Neural progenitor cell (in vitro differentiated cells): ENCODE data around the gene CCT3. TPM values are rescaled to one million over a fixed set of nuclear protein-coding genes. Genes with fewer than 3 reads are reported as not detected.
"Not testable (repeated sequence)": the region's sequence is repeated elsewhere in the genome, so short reads cannot be mapped to it uniquely, and the experiment has no call there.

Source experiments
- DNase-seq: peaks from one replicate; pipeline ENCODE4 v3.0.0-alpha.2; 2016; ENCODE audit warnings: low spot score
- H2AFZ ChIP-seq: fragments of 200-600 bp; sonication (generic); replicated peaks from 2 replicates; pipeline ENCODE4 v1.6.1; 2016; ENCODE audit warnings: antibody characterized with exemption
- H3F3A ChIP-seq: fragments of 200-600 bp; sonication (generic); 2 replicates; pipeline ENCODE4 v1.6.1; 2016; ENCODE audit warnings: antibody characterized with exemption, low read depth
- H3K27ac ChIP-seq: fragments of 200-600 bp; sonication (generic); 2 replicates; pipeline ENCODE4 v1.5.1; 2016; ENCODE audit warnings: mild to moderate bottlenecking
- H3K27me3 ChIP-seq: fragments of 200-600 bp; sonication (generic); 2 replicates; pipeline ENCODE4 v1.6.1; 2016; ENCODE audit warnings: mild to moderate bottlenecking, moderate library complexity
- H3K36me3 ChIP-seq: fragments of 200-600 bp; sonication (generic); 2 replicates; pipeline ENCODE4 v1.5.1; 2016
- H3K4me1 ChIP-seq: fragments of 200-600 bp; sonication (generic); 2 replicates; pipeline ENCODE4 v1.6.1; 2016; ENCODE audit warnings: mixed run types
- H3K4me2 ChIP-seq: fragments of 200-600 bp; sonication (generic); 2 replicates; pipeline ENCODE4 v1.6.1; 2016
- H3K4me3 ChIP-seq: fragments of 200-600 bp; sonication (generic); 2 replicates; pipeline ENCODE4 v1.5.1; 2016
- H3K79me2 ChIP-seq: fragments of 200-600 bp; sonication (generic); 2 replicates; pipeline ENCODE4 v1.6.1; 2016; ENCODE audit warnings: low read depth
- H3K9ac ChIP-seq: fragments of 200-600 bp; sonication (generic); 2 replicates; pipeline ENCODE4 v1.6.1; 2016
- H3K9me3 ChIP-seq: fragments of 200-600 bp; sonication (generic); 2 replicates; pipeline ENCODE4 v1.5.1; 2016; ENCODE audit warnings: low read depth
- H4K20me1 ChIP-seq: fragments of 200-600 bp; sonication (generic); 2 replicates; pipeline ENCODE4 v1.6.1; 2016; ENCODE audit warnings: low read depth
- H3K27ac Mint-ChIP-seq: 3 replicates; pipeline ENCODE4 v1.8.0; 2021; ENCODE audit warnings: mixed read lengths
- H3K27me3 Mint-ChIP-seq: 2 replicates; pipeline ENCODE4 v1.8.0; 2022; ENCODE audit warnings: low read depth, mild to moderate bottlenecking, inconsistent platforms, moderate library complexity, mixed read lengths; ENCODE audit not compliant: insufficient read depth
- H3K36me3 Mint-ChIP-seq: 3 replicates; pipeline ENCODE4 v1.8.0; 2021; ENCODE audit warnings: mixed read lengths
- H3K4me1 Mint-ChIP-seq: 3 replicates; pipeline ENCODE4 v1.8.0; 2021; ENCODE audit warnings: mixed read lengths
- H3K4me3 Mint-ChIP-seq: 3 replicates; pipeline ENCODE4 v1.8.0; 2021; ENCODE audit warnings: mild to moderate bottlenecking, moderate library complexity, mixed read lengths
- H3K9me3 Mint-ChIP-seq: 3 replicates; pipeline ENCODE4 v1.8.0; 2020; ENCODE audit warnings: mixed read lengths
- EZH2 ChIP-seq: fragments of 200-600 bp; sonication (generic); IDR thresholded peaks from 2 replicates; pipeline ENCODE4 v1.6.1; 2017; ENCODE audit warnings: antibody characterized with exemption, mild to moderate bottlenecking, moderate library complexity
- EZH2phosphoT487 ChIP-seq: fragments of 200-600 bp; sonication (generic); IDR thresholded peaks from 2 replicates; pipeline ENCODE4 v1.6.1; 2017; ENCODE audit warnings: antibody characterized with exemption
- total RNA-seq: library from RNA; depleted of rRNA; stranded (reverse); fragments of >200 nt; gene quantifications from 2 replicates; pipeline ENCODE4 v1.2.3, GENCODE V29; 2015; ENCODE audit warnings: low replicate concordance
- TF ChIP-seq, protein P1 (sequence below): fragments of 200-600 bp; sonication (generic); IDR thresholded peaks from 2 replicates; pipeline ENCODE4 v1.5.1; 2017; ENCODE audit warnings: antibody characterized with exemption, mild to moderate bottlenecking

CCT3 gene
- total RNA-seq, 1 donor from 2014 or later: 434 TPM

DNA sequence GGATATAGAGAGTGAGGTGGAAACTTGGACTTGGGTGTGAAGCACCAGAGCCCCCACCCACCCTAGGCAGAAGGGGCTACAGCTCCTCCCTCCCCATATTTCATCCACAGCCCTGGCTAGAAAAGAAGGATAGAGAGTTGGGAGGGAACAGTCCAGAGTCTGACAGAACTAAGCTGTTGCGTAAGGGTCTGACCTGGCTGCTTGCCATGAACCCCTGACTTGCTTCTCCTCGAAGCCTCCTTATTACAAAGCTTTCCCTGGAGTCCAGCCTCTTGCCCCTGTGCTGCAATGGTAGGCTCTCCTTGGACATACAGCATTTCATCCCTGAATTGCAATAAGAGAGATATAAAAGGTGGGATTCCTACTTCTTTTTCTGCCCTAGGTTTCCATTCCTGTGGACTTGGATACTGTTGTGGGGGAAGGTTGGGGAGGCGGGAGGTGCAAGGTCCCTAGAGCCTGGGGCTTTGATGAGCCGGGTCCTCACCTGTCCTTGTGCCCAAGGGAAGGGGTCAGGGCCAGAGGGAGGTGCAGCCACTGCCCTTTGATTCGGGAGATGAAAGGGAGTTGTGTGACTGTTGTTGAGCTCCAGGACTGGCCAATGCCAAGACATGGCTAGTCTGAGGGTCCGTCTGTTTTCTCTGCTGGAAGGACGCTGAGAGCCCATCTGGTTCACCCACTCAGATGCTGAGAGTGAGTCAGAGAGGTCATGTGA lies 33.6 kb upstream of the CCT3 start:
- H3K9me3 Mint-ChIP-seq: no peaks in the 10 kb centered on the region
- TF ChIP-seq, protein P1, sequence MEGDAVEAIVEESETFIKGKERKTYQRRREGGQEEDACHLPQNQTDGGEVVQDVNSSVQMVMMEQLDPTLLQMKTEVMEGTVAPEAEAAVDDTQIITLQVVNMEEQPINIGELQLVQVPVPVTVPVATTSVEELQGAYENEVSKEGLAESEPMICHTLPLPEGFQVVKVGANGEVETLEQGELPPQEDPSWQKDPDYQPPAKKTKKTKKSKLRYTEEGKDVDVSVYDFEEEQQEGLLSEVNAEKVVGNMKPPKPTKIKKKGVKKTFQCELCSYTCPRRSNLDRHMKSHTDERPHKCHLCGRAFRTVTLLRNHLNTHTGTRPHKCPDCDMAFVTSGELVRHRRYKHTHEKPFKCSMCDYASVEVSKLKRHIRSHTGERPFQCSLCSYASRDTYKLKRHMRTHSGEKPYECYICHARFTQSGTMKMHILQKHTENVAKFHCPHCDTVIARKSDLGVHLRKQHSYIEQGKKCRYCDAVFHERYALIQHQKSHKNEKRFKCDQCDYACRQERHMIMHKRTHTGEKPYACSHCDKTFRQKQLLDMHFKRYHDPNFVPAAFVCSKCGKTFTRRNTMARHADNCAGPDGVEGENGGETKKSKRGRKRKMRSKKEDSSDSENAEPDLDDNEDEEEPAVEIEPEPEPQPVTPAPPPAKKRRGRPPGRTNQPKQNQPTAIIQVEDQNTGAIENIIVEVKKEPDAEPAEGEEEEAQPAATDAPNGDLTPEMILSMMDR: no peak
- TF ChIP-seq EZH2 (no peak), EZH2phosphoT487 (no peak)
- H3K4me3 Mint-ChIP-seq: no peak overlapping the region
- no peaks in the 10 kb centered on the region for H3K9me3 ChIP-seq
- no peaks in the 10 kb centered on the region for H3K79me2 ChIP-seq
- H2AFZ ChIP-seq: no peak overlapping the region
- H3K9ac ChIP-seq: no peak overlapping the region
- H3F3A ChIP-seq: peaks cover 8% of the 10 kb centered on the region
- no peak overlapping the region for H3K27ac ChIP-seq
- no peak for DNase-seq
- H3K4me1 Mint-ChIP-seq: peaks cover 4% of the 10 kb centered on the region
- peaks cover 70% of the 10 kb centered on the region for H3K27me3 ChIP-seq
- no peaks in the 10 kb centered on the region for H4K20me1 ChIP-seq
- H3K4me3 ChIP-seq: no peak overlapping the region
- H3K27me3 Mint-ChIP-seq: peaks cover 48% of the 10 kb centered on the region
- H3K4me1 ChIP-seq: peaks cover 6% of the 10 kb centered on the region
- H3K36me3 Mint-ChIP-seq: no peaks in the 10 kb centered on the region
- no peaks in the 10 kb centered on the region for H3K36me3 ChIP-seq
- no peak overlapping the region for H3K27ac Mint-ChIP-seq
- H3K4me2 ChIP-seq: no peak overlapping the region

DNA sequence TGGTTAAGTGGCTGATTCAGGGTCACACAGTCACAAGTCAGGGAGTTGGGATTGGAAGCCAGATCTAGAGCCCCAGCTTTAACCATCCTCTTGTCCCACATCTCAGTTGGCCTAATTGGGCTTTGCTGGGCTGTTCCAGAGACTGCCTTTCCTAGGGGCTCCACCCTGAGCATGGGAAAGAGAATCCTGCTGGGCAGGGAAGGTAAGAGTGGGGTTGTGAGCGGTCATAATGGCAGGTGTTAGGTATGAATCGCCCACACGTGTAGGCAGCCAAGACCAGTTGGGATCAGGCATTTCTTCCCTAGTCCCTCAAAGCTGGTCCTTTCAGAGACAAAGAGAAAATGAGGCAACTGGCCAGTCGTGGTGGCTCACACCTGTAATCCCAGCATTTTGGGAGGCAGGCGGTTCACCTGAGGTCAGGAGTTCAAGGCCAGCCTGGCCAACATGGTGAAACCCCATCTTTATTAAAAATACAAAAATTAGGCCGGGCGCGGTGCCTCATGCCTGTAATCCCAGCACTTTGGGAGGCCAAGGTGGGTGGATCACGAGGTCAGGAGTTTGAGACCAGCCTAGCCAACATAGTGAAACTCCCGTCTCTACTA lies 31.7 kb upstream of the CCT3 start:
- Histone ChIP-seq H3K27me3 (peaks cover 81% of the 10 kb centered on the region), H3K4me2 (peak overlapping the region; percentile 70), H3K4me1 (peaks cover 10% of the 10 kb centered on the region), H3K4me3 (peak overlapping the region; percentile 37)
- not testable (repeated sequence) for H3K36me3 ChIP-seq, H3K9me3 ChIP-seq, H3F3A ChIP-seq, H3K27ac ChIP-seq, H3K9ac ChIP-seq, H3K79me2 ChIP-seq, H4K20me1 ChIP-seq, H2AFZ ChIP-seq, DNase-seq, H3K27ac Mint-ChIP-seq, H3K9me3 Mint-ChIP-seq, H3K4me1 Mint-ChIP-seq, H3K36me3 Mint-ChIP-seq
- Mint-ChIP-seq H3K4me3 (peak overlapping the region; percentile 74), H3K27me3 (peaks cover 53% of the 10 kb centered on the region)

DNA sequence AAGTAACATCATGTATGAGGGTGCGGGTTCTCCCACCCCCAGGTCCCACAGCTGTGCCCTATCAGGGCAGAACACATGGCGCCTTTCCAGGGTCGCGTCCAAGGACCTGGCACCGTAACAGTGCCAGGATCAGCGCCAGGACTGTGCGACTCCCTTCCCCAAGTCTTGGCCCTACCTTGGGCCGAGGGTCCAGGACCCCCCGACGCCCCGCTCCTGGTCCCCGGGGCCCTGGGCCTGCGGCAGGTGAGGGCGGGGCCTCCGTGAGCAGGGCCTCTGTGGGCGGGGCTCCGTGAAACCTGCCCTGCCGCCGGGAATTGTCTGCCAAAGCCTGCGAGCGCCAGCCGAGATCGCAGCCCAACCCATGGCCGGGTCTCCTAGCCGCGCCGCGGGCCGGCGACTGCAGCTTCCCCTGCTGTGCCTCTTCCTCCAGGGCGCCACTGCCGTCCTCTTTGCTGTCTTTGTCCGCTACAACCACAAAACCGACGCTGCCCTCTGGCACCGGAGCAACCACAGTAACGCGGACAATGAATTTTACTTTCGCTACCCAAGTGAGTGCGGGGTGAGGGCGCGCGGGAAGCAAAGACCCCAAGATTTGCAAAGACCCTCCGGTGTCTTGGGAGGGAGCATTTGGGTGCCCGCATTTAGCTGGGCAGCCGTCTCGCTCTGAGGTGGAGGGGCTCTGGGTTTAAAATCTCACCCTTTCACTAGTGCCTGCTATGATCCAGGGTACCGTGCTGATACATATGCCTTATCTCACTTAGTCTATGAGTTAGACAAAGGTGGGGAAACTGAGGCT lies 31.0 kb upstream of the CCT3 start, which contains the start of gene RHBG:
Gene RHBG (plus strand): TSS at position 323 of the 796 bp plus-strand sequence. CDS start 39 bp downstream, at position 362.
- Mint-ChIP-seq H3K4me1 (peaks cover 4% of the 10 kb centered on the region), H3K4me3 (peak within 1 kb of the TSS; percentile 74), H3K9me3 (no peaks in the 10 kb centered on the region), H3K27me3 (peaks cover 55% of the 10 kb centered on the region), H3K36me3 (no peaks in the 10 kb centered on the region), H3K27ac (no peak within 1 kb of the TSS)
- Histone ChIP-seq H3K4me1 (peaks cover 10% of the 10 kb centered on the region), H3K4me3 (peak within 1 kb of the TSS; percentile 37), H3K79me2 (no peaks in the 10 kb centered on the region), H3K27ac (no peak within 1 kb of the TSS), H3K9ac (no peak within 1 kb of the TSS), H3K9me3 (no peaks in the 10 kb centered on the region), H3K36me3 (no peaks in the 10 kb centered on the region), H3K4me2 (peak within 1 kb of the TSS; percentile 70), H3F3A (peaks cover 8% of the 10 kb centered on the region), H3K27me3 (peaks cover 79% of the 10 kb centered on the region), H4K20me1 (no peaks in the 10 kb centered on the region), H2AFZ (peak within 1 kb of the TSS; percentile 30)
- DNase-seq: peak; percentile 78
- TF ChIP-seq EZH2 (peak; percentile 68), EZH2phosphoT487 (peak; percentile 41)
- TF ChIP-seq, protein P1: no peak
